ENCODE results near the gene STK11IP. TPM values are rescaled to one million over a fixed set of nuclear protein-coding genes. Genes with fewer than 3 reads are reported as not detected.

STK11IP gene
- total RNA-seq, 2 donors from 2014 or later = 25.4 to 42.7 TPM

DNA sequence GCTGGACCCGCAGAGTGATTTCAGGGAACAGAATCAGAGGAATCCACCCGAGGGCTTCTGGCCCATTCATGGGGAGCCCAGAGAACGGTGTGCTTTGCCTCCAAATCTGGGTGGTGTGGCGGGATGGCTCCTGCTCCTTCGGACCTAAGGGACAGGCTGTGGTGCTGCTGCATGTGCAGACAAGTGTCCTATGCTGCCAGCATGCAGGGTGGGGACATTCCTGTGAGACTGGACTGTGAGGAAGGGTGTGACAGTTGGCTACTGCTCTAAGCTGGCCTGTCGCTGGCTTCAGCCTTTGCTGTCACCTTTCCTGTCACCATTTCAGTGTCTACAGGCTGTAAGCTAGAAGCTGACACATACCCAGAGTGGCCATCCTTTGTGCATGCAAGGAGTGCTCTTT, 26.9 kb downstream of the STK11IP start:
- intact Hi-C loops (cut with DNase I) = no loop called here
- H3K4me3 ChIP-seq = no peak overlapping the region
- no peaks in the 10 kb centered on the region for H3K36me3 ChIP-seq
- no peaks in the 10 kb centered on the region for H3K27me3 ChIP-seq
- no peaks in the 10 kb centered on the region for H3K9me3 ChIP-seq
- H3K9ac ChIP-seq (ENCODE audit: low read depth in 2 of 2, low read length in 2 of 2) = no peak overlapping the region
- no peak for DNase-seq
- H3K27ac ChIP-seq = no peak overlapping the region
- TF ChIP-seq, protein P1, sequence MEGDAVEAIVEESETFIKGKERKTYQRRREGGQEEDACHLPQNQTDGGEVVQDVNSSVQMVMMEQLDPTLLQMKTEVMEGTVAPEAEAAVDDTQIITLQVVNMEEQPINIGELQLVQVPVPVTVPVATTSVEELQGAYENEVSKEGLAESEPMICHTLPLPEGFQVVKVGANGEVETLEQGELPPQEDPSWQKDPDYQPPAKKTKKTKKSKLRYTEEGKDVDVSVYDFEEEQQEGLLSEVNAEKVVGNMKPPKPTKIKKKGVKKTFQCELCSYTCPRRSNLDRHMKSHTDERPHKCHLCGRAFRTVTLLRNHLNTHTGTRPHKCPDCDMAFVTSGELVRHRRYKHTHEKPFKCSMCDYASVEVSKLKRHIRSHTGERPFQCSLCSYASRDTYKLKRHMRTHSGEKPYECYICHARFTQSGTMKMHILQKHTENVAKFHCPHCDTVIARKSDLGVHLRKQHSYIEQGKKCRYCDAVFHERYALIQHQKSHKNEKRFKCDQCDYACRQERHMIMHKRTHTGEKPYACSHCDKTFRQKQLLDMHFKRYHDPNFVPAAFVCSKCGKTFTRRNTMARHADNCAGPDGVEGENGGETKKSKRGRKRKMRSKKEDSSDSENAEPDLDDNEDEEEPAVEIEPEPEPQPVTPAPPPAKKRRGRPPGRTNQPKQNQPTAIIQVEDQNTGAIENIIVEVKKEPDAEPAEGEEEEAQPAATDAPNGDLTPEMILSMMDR (IDR thresholded peaks at IDR 0.05) = no peak
- peaks cover 4% of the 10 kb centered on the region for H3K4me1 ChIP-seq

DNA sequence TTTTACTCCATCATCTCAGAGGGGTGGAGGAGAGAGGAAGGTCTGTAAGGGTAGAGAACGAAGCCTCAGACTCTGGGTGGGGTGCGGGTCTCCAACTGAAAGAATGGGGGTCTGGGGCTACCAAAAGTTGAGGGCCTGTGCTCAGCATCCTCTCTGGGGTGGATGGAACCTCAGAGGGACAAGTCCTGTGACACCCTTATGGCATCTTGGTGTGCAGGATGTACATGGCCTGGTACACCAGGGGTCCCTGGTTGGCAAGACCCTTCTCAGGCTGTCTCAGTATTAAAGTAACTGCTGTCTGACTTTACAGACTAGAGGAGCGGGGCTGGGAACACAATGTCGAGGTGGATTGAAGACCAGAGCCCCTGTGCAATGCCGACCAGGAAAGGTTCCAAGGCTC, 27.5 kb downstream of the STK11IP start:
- no peaks in the 10 kb centered on the region for H3K36me3 ChIP-seq
- no peak for DNase-seq
- no peak overlapping the region for H3K27ac ChIP-seq
- H3K4me3 ChIP-seq = no peak overlapping the region
- H3K4me1 ChIP-seq = peaks cover 4% of the 10 kb centered on the region
- intact Hi-C loops (cut with DNase I) = no loop called here
- H3K9me3 ChIP-seq = no peaks in the 10 kb centered on the region
- no peaks in the 10 kb centered on the region for H3K27me3 ChIP-seq
- TF ChIP-seq, protein P1 (IDR thresholded peaks at IDR 0.05) = no peak
- no peak overlapping the region for H3K9ac ChIP-seq (ENCODE audit: low read depth in 2 of 2, low read length in 2 of 2)

DNA sequence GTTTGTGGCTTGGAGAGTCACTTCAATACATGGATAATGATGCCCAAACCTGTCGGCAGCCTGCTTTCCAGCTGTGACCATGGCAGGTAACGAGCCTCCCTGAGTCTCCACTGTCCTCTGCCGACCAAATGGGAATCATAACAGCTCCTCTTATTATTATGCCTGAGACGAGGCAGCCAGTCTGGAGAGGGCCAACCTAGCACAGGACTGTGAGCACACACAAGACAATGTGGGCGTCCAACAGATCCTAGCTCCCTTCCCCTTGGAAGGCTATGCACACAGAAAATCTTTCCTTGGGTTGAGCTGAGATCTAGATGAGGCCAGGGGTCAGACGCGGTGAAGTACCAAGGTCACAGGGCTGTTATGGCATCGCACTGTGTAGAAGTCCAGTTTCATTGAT, 28.9 kb downstream of the STK11IP start:
- Histone ChIP-seq H3K9ac (ENCODE audit: low read depth in 2 of 2, low read length in 2 of 2) (no peak overlapping the region), H3K9me3 (no peaks in the 10 kb centered on the region), H3K4me1 (peaks cover 4% of the 10 kb centered on the region), H3K36me3 (no peaks in the 10 kb centered on the region), H3K27me3 (no peaks in the 10 kb centered on the region), H3K4me3 (no peak overlapping the region), H3K27ac (no peak overlapping the region)
- intact Hi-C loops (cut with DNase I) = no loop called here
- no peak for DNase-seq
- TF ChIP-seq, protein P1 (IDR thresholded peaks at IDR 0.05) = no peak

DNA sequence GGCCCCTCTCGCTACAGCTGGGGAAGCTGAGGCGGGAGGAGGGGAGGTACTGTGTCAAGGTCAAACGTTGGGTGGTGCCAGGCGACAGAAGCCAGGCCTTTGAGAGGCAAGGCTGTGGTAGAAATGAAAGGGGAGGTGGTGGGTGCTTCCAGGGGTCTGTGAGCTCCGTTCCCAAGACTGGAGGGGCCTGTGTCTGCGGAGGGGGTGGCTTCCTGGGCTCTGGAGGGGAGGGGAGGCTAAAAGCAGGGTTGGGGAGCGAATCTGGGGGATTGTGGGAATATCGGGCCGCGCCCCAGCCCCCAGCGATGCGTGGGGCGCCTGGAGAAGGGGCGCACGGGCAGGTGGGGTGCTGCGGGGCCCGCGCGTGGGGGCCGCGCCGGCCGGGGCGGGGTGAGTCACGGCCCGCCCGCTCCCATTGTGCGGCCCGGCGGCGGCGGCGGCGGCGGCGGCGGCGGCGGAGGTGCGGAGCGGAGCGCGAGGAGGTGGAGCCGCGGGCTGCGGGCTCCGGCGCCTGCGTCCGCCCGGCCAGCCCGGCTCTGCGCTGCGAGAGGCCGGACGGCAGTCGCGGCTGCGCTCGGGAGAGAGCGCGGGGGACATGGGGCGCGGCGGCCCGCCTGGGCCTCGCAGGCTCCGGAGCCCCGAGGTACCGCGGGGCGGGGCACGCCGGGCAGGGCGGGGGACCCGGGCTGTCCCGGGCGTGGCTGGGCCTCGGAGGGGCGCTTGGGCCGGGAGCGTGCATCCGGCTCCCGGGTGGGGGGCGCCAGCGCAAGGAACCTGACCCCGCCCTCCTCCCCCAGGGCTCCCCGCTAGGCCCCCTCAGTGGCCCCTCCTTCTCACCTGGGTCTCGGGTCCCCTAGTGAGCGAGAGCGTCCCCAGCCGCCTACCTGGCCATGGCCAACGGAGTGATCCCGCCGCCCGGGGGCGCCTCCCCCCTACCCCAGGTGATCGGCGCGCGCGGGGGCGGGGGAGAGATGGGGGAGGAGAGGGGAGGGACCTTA, 29.7 kb downstream of the STK11IP start, which contains the start of gene SLC4A3:
Gene SLC4A3, plus strand, starts transcription at position 528 of the 998 bp plus-strand sequence. Its CDS starts 363 bp downstream, at position 891.
- H3K27ac ChIP-seq = no peak within 1 kb of the TSS
- no peaks in the 10 kb centered on the region for H3K27me3 ChIP-seq
- DNase-seq = no peak
- TF ChIP-seq, protein P1 (IDR thresholded peaks at IDR 0.05) = no peak
- peak within 1 kb of the TSS in 1 of 2 donors; percentile 24 for H3K9ac ChIP-seq (ENCODE audit: low read depth in 2 of 2, low read length in 2 of 2)
- no peaks in the 10 kb centered on the region for H3K36me3 ChIP-seq
- peak within 1 kb of the TSS; percentile 33 for H3K4me3 ChIP-seq
- peaks cover 4% of the 10 kb centered on the region for H3K4me1 ChIP-seq
- intact Hi-C loops (cut with DNase I) = no loop called here
- H3K9me3 ChIP-seq = no peaks in the 10 kb centered on the region

DNA sequence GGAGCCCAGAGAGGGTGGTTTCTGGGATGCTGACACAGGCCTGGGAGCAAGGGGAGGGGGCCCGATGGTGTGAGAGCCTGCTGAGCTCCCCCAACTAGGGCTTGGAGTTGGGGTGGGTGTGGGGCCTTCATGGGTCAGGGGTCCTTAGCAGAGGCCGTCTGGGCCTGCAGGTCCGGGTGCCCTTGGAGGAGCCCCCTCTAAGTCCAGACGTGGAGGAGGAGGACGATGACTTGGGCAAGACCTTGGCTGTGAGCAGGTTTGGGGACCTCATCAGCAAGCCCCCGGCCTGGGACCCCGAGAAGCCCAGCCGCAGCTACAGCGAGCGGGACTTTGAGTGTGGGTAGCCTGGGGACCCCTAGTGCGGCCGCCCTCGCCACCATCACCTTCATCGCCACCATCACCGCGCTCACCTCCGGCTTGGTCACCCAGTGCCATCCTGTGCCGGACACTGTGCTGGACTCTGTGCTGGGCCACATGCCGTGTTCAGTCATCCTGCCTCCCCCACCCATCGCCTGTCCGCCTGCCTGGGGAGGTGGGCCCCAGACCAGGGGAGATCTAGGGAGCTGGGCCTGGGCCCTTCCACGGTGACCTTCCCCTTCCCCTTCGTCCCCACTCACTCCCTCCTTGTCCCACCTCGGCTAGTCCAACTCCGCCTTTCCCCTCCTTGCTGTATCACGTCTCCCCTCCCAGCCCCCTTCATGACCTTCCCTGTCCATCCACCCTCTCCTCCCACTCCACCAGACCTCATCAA, 30.8 kb downstream of the STK11IP start:
- Histone ChIP-seq H3K36me3 (no peaks in the 10 kb centered on the region), H3K9me3 (no peaks in the 10 kb centered on the region), H3K9ac (ENCODE audit: low read depth in 2 of 2, low read length in 2 of 2) (no peak overlapping the region), H3K4me1 (peaks cover 4% of the 10 kb centered on the region), H3K27ac (no peak overlapping the region), H3K27me3 (no peaks in the 10 kb centered on the region), H3K4me3 (no peak overlapping the region)
- intact Hi-C loops (cut with DNase I) = no loop called here
- DNase-seq = no peak
- TF ChIP-seq, protein P1 (IDR thresholded peaks at IDR 0.05) = no peak

All from colonic mucosa (tissue), 4 donors.